Measurements from ENCODE around the gene MACROD2.
"Not testable (repeated sequence)": the region's sequence is repeated elsewhere in the genome, so short reads cannot be mapped to it uniquely, and the experiment has no call there.

The MACROD2 gene

GRCh38 chr20:15977026-15977425 lies 1981.7 kb downstream of the MACROD2 start:
- no peak for ATAC-seq
- no peak for TF ChIP-seq ZFP3 (CRISPR knock-in tag; IDR thresholded peaks at IDR 0.05)
- no peak for TF ChIP-seq PPARA (CRISPR knock-in tag; IDR thresholded peaks at IDR 0.05; ENCODE audit: borderline replicate concordance)
- no peak for TF ChIP-seq RARB (CRISPR knock-in tag; IDR thresholded peaks at IDR 0.05)
- no peak for TF ChIP-seq SNAI2 (CRISPR knock-in tag; IDR thresholded peaks at IDR 0.05)
- no peak for TF ChIP-seq POU6F1 (CRISPR knock-in tag; IDR thresholded peaks at IDR 0.05; ENCODE audit: borderline replicate concordance, low read depth)
- no peak for TF ChIP-seq GLIS3 (CRISPR knock-in tag; IDR thresholded peaks at IDR 0.05)
- no peak for TF ChIP-seq ZNF8 (CRISPR knock-in tag; IDR thresholded peaks at IDR 0.05)
- no peak for TF ChIP-seq CREB5 (CRISPR knock-in tag; IDR thresholded peaks at IDR 0.05; ENCODE audit: low read depth)
- no peak for TF ChIP-seq CSRNP3 (CRISPR knock-in tag; IDR thresholded peaks at IDR 0.05)
- no peak for TF ChIP-seq ESRRG (CRISPR knock-in tag; IDR thresholded peaks at IDR 0.05)
- no peak for TF ChIP-seq TSHZ2 (CRISPR knock-in tag; IDR thresholded peaks at IDR 0.05)
- TF ChIP-seq ZNF70 (CRISPR knock-in tag; IDR thresholded peaks at IDR 0.05) = no peak
- TF ChIP-seq TOX (CRISPR knock-in tag; IDR thresholded peaks at IDR 0.05; ENCODE audit: borderline replicate concordance) = no peak
- TF ChIP-seq ARNTL (CRISPR knock-in tag; IDR thresholded peaks at IDR 0.05; ENCODE audit: borderline replicate concordance, low read depth) = no peak
- no peak for TF ChIP-seq ZFP30 (CRISPR knock-in tag; IDR thresholded peaks at IDR 0.05)
- TF ChIP-seq CSDC2 (CRISPR knock-in tag; IDR thresholded peaks at IDR 0.05) = no peak
- TF ChIP-seq ISL1 (CRISPR knock-in tag; IDR thresholded peaks at IDR 0.05) = no peak
- no peak for TF ChIP-seq ZNF565 (CRISPR knock-in tag; conservative IDR thresholded peaks at IDR 0.05; ENCODE audit: low read depth)

GRCh38 chr20:15977758-15978157 lies 1982.4 kb downstream of the MACROD2 start:
- no peak for ATAC-seq
- no peak for TF ChIP-seq TSHZ2 (CRISPR knock-in tag; IDR thresholded peaks at IDR 0.05)
- no peak for TF ChIP-seq TOX (CRISPR knock-in tag; IDR thresholded peaks at IDR 0.05; ENCODE audit: borderline replicate concordance)
- no peak for TF ChIP-seq PPARA (CRISPR knock-in tag; IDR thresholded peaks at IDR 0.05; ENCODE audit: borderline replicate concordance)

GRCh38 chr20:15985494-15986368 lies 1990.4 kb downstream of the MACROD2 start:
- not testable (repeated sequence) for ATAC-seq
